Myocyte (in vitro differentiated cells): ENCODE measurements around the gene COG8. TPM values are rescaled to one million over a fixed set of nuclear protein-coding genes. Genes with fewer than 3 reads are reported as not detected.
"Not testable (repeated sequence)": the region's sequence is repeated elsewhere in the genome, so short reads cannot be mapped to it uniquely, and the experiment has no call there.

Experiments
- DNase-seq: peaks from one replicate; pipeline ENCODE4 v3.0.0-alpha.2; 2012; ENCODE audit warnings: low read depth
- total RNA-seq: library from RNA; depleted of rRNA; stranded (reverse); fragments of >200 nt; gene quantifications from 2 replicates; pipeline ENCODE4 v1.2.3, GENCODE V29; 2014

The COG8 gene
- total RNA-seq, 1 donor from 2014 or later: 55.0 TPM

GRCh38 chr16:69319826-69320739 lies 19.3 kb downstream of the COG8 start:
- DNase-seq: no peak

GRCh38 chr16:69319381-69319780 lies 20.0 kb downstream of the COG8 start:
- DNase-seq: no peak

- no peak for DNase-seq
Measured at GRCh38 chr16:69318911-69319289, 20.5 kb downstream of the COG8 start.

GRCh38 chr16:69318177-69318910 lies 21.0 kb downstream of the COG8 start:
- DNase-seq: no peak

- DNase-seq: no peak
Measured at GRCh38 chr16:69316595-69317034, 22.7 kb downstream of the COG8 start.

- DNase-seq: no peak
Measured at GRCh38 chr16:69315486-69316311, 23.7 kb downstream of the COG8 start.

GRCh38 chr16:69314534-69314933 lies 24.8 kb downstream of the COG8 start:
- no peak for DNase-seq

GRCh38 chr16:69313469-69313868 lies 25.9 kb downstream of the COG8 start:
- DNase-seq: no peak

- DNase-seq: peak; percentile 29
Measured at GRCh38 chr16:69311533-69312387, 27.6 kb downstream of the COG8 start.

GRCh38 chr16:69310653-69311532 lies 28.5 kb downstream of the COG8 start, which contains the start of gene VPS4A:
TSS of gene VPS4A (plus strand) at chr16:69311350. CDS start at chr16:69311512, 162 bp downstream.
- peak; percentile 95 for DNase-seq

GRCh38 chr16:69309316-69309715 lies 30.0 kb downstream of the COG8 start:
- no peak for DNase-seq

GRCh38 chr16:69307856-69308255 lies 31.5 kb downstream of the COG8 start:
- no peak for DNase-seq

GRCh38 chr16:69307091-69307490 lies 32.3 kb downstream of the COG8 start:
- no peak for DNase-seq

GRCh38 chr16:69306031-69306430 lies 33.3 kb downstream of the COG8 start:
- DNase-seq: peak; percentile 18

GRCh38 chr16:69302301-69302700 lies 37.1 kb downstream of the COG8 start:
- DNase-seq: no peak

GRCh38 chr16:69301861-69302260 lies 37.5 kb downstream of the COG8 start:
- DNase-seq: no peak

- DNase-seq: no peak
Measured at GRCh38 chr16:69301187-69301586, 38.2 kb downstream of the COG8 start.

GRCh38 chr16:69298261-69298660 lies 41.1 kb downstream of the COG8 start:
- no peak for DNase-seq

- DNase-seq: not testable (repeated sequence)
Measured at GRCh38 chr16:69296771-69297170, 42.6 kb downstream of the COG8 start.
